Muscle of arm (tissue), 12 donors: ENCODE results near the gene KISS1R. TPM values are rescaled to one million over a fixed set of nuclear protein-coding genes. Genes with fewer than 3 reads are reported as not detected.
"Not testable (repeated sequence)": the region's sequence is repeated elsewhere in the genome, so short reads cannot be mapped to it uniquely, and the experiment has no call there.

ENCODE experiments used
- DNase-seq: peaks from one replicate; pipeline ENCODE4 v3.0.0-alpha.2; 2013
- polyA plus RNA-seq, 12 donors: library from polyadenylated mRNA; unstranded; fragments of 120-200 nt; gene quantifications; one replicate each; pipeline ENCODE4 v1.2.1, GENCODE V29; 2013; ENCODE audit not compliant: insufficient read length in 12 of 12

KISS1R gene
- polyA plus RNA-seq, 12 donors = not detected

- DNase-seq = no peak
Observed at GRCh38 chr19:881385-882071, 35.6 kb upstream of the KISS1R start.

GRCh38 chr19:882871-883497, 34.1 kb upstream of the KISS1R start:
- no peak for DNase-seq

GRCh38 chr19:883661-884211, 33.4 kb upstream of the KISS1R start:
- no peak for DNase-seq

- DNase-seq = no peak
Observed at GRCh38 chr19:884420-885211, 32.5 kb upstream of the KISS1R start.

- DNase-seq = no peak
Observed at GRCh38 chr19:885536-886224, 31.5 kb upstream of the KISS1R start.

GRCh38 chr19:887072-887471, 30.1 kb upstream of the KISS1R start:
- DNase-seq = no peak

- no peak for DNase-seq
Observed at GRCh38 chr19:887599-887998, 29.5 kb upstream of the KISS1R start.

GRCh38 chr19:888581-889385, 28.4 kb upstream of the KISS1R start:
- no peak for DNase-seq

- DNase-seq = no peak
Observed at GRCh38 chr19:889662-890295, 27.4 kb upstream of the KISS1R start.

- no peak for DNase-seq
Observed at GRCh38 chr19:890831-891230, 26.3 kb upstream of the KISS1R start.

- DNase-seq = not testable (repeated sequence)
Observed at GRCh38 chr19:891421-892200, 25.5 kb upstream of the KISS1R start.

GRCh38 chr19:892243-892893, 24.8 kb upstream of the KISS1R start:
- DNase-seq = no peak

- peak; percentile 95 for DNase-seq
Observed at GRCh38 chr19:892894-893689, 24.0 kb upstream of the KISS1R start, which contains the start of the genes MED16 and RNU6-9. Gene MED16 (minus strand): TSS chr19:893187. CDS start chr19:891131, 2,056 bp downstream. Gene RNU6-9 (plus strand): TSS chr19:893484.

- DNase-seq = no peak
Observed at GRCh38 chr19:896434-896833, 20.7 kb upstream of the KISS1R start.

GRCh38 chr19:896999-897398, 20.1 kb upstream of the KISS1R start:
- DNase-seq = no peak

- no peak for DNase-seq
Observed at GRCh38 chr19:897442-898039, 19.6 kb upstream of the KISS1R start.

- DNase-seq = no peak
Observed at GRCh38 chr19:898663-899062, 18.5 kb upstream of the KISS1R start.
